NB4 (cell line): ENCODE data around the gene TTYH3.

ENCODE experiments used
- MYC ChIP-seq: IDR thresholded peaks from 2 replicates; pipeline ENCODE4 v1.6.1; 2011; ENCODE audit warnings: low read depth, low read length
- POLR2A ChIP-seq: IDR thresholded peaks from 2 replicates; pipeline ENCODE4 v1.6.1; 2011; ENCODE audit warnings: mild to moderate bottlenecking; ENCODE audit not compliant: insufficient read length; ENCODE audit errors: extremely low read depth
- TF ChIP-seq, protein P1 (sequence below): IDR thresholded peaks from one replicate; pipeline ENCODE4 v1.5.1; 2012; ENCODE audit warnings: low read depth, low read length
- TF ChIP-seq, protein P2 (sequence below): IDR thresholded peaks from 2 replicates; pipeline ENCODE4 v1.6.1; 2011; ENCODE audit warnings: low read depth, low read length

DNA sequence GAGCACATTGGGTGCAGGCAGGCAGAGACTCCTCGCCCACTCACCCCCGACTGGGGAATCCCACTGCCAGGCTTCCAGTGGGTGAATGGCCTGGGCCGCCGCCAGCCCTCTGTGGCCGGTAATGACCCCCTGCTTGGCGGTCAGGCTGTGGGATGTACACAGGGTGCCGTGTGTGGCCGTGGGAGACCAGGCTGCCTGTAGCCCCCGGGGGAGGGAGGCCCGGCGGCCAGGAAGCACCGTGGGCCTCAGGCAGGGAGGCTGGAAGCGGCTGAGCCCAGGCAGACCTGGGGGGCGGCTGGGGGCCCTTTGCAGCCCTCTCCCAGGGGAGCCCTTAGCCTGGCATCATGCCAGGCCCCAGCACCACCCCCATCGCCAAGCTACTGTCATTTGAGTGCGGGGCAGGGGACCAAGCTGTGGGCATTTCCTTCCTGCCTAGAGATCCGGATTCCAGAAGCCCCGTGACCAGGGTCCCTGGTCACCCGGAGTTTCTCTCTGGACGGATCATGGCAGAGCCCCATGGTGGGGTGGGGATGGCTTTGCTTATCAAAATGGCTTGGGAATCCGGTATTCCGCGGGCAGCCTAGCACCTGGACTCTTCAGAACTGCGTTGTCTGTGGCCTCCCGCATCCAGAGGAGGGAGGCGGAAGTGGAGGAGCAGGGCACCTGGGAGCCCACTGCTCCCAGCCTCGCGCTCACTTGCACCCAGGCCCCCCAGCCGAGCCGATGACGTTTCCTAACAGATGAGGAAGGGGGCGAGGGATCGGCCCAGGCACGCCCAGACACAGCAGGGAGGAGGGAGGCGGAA, 1.1 kb downstream of the TTYH3 start:
- TF ChIP-seq MYC (no peak), POLR2A (no peak)
- TF ChIP-seq, protein P1, sequence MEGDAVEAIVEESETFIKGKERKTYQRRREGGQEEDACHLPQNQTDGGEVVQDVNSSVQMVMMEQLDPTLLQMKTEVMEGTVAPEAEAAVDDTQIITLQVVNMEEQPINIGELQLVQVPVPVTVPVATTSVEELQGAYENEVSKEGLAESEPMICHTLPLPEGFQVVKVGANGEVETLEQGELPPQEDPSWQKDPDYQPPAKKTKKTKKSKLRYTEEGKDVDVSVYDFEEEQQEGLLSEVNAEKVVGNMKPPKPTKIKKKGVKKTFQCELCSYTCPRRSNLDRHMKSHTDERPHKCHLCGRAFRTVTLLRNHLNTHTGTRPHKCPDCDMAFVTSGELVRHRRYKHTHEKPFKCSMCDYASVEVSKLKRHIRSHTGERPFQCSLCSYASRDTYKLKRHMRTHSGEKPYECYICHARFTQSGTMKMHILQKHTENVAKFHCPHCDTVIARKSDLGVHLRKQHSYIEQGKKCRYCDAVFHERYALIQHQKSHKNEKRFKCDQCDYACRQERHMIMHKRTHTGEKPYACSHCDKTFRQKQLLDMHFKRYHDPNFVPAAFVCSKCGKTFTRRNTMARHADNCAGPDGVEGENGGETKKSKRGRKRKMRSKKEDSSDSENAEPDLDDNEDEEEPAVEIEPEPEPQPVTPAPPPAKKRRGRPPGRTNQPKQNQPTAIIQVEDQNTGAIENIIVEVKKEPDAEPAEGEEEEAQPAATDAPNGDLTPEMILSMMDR: no peak
- TF ChIP-seq, protein P2, sequence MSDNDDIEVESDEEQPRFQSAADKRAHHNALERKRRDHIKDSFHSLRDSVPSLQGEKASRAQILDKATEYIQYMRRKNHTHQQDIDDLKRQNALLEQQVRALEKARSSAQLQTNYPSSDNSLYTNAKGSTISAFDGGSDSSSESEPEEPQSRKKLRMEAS: no peak; the same call in 1 of the 2 replicates
